PFSK-1 (cell line): Measurements from ENCODE around the gene HDAC4.

Experiments
- FOXP2 ChIP-seq: optimal IDR thresholded peaks from 2 replicates; pipeline ENCODE3; 2011; ENCODE audit warnings: borderline replicate concordance, control low read depth, inconsistent platforms; ENCODE audit not compliant: insufficient read depth; ENCODE audit errors: extremely low read length, extremely low read depth
- POLR2AphosphoS5 ChIP-seq: IDR thresholded peaks from 2 replicates; pipeline ENCODE4 v1.6.1; 2012; ENCODE audit warnings: low read depth, mild to moderate bottlenecking, control low read depth, low read length, moderate library complexity
- REST ChIP-seq, 2 experiments: IDR thresholded peaks; 2 replicates each; pipeline versions ENCODE4 v1.6.1 to v1.8.0; 2011 to 2012; ENCODE audit warnings: low read depth in 2 of 2, low read length in 2 of 2, control low read depth in 1 of 2, inconsistent platforms in 1 of 2, mild to moderate bottlenecking in 1 of 2, moderate library complexity in 1 of 2; ENCODE audit not compliant: insufficient read depth in 1 of 2
- SIN3A ChIP-seq: IDR thresholded peaks from 2 replicates; pipeline ENCODE4 v1.6.1; 2012; ENCODE audit warnings: mild to moderate bottlenecking, low read length, moderate library complexity, borderline replicate concordance; ENCODE audit not compliant: insufficient read depth
- TAF1 ChIP-seq: IDR thresholded peaks from 2 replicates; pipeline ENCODE4 v1.6.1; 2012; ENCODE audit warnings: low read length, control low read depth, borderline replicate concordance; ENCODE audit not compliant: insufficient read depth

GRCh38 chr2:239245107-239245506 is 155.7 kb downstream of the HDAC4 start:
- no peak for TF ChIP-seq TAF1
- TF ChIP-seq REST (IDR thresholded peaks at IDR 0.05; ENCODE audit: insufficient read depth in 1 of 2, low read depth in 2 of 2, low read length in 2 of 2): no peak
- no peak for TF ChIP-seq SIN3A
- no peak for TF ChIP-seq POLR2AphosphoS5
- no peak for TF ChIP-seq FOXP2
